ENCODE measurements around the gene ZNF749.
A peak's percentile ranks its signal among the peaks of the same experiment; 100 is the strongest.
"Not testable (repeated sequence)": the region's sequence is repeated elsewhere in the genome, so short reads cannot be mapped to it uniquely, and the experiment has no call there.

The ZNF749 gene

DNA sequence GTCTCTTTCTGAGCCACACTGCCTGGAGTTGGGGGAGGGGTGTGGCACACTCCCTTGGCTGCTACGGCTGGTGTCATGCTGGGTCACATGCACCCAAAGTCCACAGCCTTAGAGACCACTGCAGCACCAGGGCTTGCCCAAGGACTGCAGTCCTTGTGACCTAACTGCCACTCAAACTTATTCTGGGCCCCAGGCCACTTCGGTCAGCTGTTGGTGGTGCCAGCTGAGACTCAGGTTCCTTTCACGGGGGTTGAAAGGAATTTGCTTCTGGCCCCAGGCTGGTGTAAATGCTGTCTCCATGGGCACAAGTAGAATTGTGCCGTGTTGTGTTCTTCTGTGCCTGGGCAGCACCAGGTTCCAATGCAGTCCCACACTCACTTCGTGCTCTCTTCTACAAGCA, 31.4 kb downstream of the ZNF749 start:
- no peak for DNase-seq

DNA sequence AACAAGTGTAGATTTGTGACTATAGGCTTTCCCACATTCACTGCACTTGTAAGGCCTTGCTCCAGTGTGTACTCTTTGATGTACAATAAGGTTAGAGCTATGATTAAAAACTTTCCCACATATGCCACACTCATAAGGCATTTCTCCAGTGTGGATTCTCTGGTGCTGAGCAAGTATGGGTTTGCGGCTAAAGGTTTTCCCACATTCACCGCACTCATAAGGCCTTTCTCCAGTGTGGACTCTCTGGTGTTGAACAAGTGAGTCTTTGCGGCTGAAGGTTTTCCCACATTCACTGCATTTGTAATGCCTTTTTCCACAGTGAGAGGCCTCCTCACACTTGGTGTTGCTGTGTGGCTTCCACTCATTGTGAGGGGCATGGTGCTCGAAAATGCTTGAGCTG, 38.5 kb downstream of the ZNF749 start:
- no peak for DNase-seq

DNA sequence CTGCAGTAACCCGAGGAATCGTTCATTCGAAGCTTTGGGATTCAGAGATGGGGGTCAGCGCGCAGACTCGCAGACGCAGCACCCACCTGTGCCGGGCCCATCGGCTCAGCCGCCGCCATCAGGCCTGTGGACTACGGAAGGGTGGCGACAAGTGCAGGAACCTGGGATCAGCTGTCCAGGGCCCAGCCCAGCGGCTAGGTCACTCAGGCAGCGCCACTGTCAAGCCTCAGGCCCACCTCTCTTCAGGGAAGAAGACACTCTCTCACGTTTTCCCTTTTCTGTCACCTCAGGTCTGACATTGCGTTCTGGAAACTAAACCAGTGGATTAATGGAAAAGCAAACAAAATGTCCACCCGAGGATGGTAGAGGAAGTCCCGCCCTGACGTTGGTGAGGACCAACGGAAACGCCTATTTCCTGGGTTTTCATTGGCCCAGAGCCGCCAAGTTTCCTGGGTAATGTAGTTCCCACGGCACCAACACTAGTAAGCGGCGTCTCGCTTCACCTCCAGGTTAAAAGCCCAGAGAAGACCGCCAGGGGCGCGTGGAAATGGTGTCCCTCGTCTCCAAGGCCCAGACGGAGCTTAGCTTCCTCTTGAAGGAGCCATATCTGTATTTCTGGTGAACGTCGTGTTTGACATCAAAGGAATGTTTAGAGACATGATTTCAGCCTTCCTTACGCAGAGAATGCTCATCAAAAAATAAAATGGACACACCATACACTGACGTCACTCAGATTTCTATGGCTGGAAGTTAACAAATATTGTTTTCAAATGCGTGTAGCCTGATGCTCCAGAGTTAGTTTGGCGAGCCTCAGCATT, 42.3 kb downstream of the ZNF749 start, which contains the start of gene ZNF772:
TSS of gene ZNF772 (minus strand) at position 376 of the 818 bp plus-strand sequence. CDS start at position 119, 257 bp downstream.
- DNase-seq = peak; percentile 89 to 92

GRCh38 chr19:57487477-57488298, 52.6 kb downstream of the ZNF749 start, which contains the start of gene ZNF419:
TSS of gene ZNF419 (plus strand) at chr19:57487750. CDS start at chr19:57487951, 201 bp downstream.
- peak; percentile 80 to 88 for DNase-seq

GRCh38 chr19:57488299-57488644, 53.1 kb downstream of the ZNF749 start:
- not testable (repeated sequence) for DNase-seq

Data from inflammatory macrophage treated with lipopolysaccharide for 1 hour (primary cell).